Astrocyte (in vitro differentiated cells and primary cell): ENCODE measurements around the gene H3-3A. TPM values are rescaled to one million over a fixed set of nuclear protein-coding genes. Genes with fewer than 3 reads are reported as not detected.

ENCODE experiments used
- DNase-seq: peaks from one replicate; pipeline ENCODE4 v3.0.0-alpha.2; 2010; ENCODE audit warnings: low read depth
- FAIRE-seq: peaks from 2 replicates; lab custom pipeline; 2011; peaks lifted over from hg19 to GRCh38; lab: Jason Lieb, UNC
- H2AFZ ChIP-seq: 2 replicates; pipeline ENCODE4 v1.6.0; 2012; ENCODE audit warnings: low read depth, low read length, inconsistent platforms
- H3K27ac ChIP-seq: 2 replicates; pipeline ENCODE4 v1.5.1; 2011; ENCODE audit warnings: low read depth, low read length, inconsistent platforms
- H3K27me3 ChIP-seq: 2 replicates; pipeline ENCODE4 v1.6.0; 2011; ENCODE audit warnings: low read length, inconsistent platforms; ENCODE audit not compliant: insufficient read depth
- H3K36me3 ChIP-seq: 2 replicates; pipeline ENCODE4 v1.5.1; 2011; ENCODE audit warnings: low read length, inconsistent platforms; ENCODE audit not compliant: insufficient read depth
- H3K4me1 ChIP-seq: 2 replicates; pipeline ENCODE4 v1.5.1; 2011; ENCODE audit warnings: low read length, inconsistent platforms; ENCODE audit not compliant: insufficient read depth
- H3K4me2 ChIP-seq: 2 replicates; pipeline ENCODE4 v1.6.0; 2012; ENCODE audit warnings: low read length, inconsistent platforms
- H3K4me3 ChIP-seq: 2 replicates; pipeline ENCODE4 v1.5.1; 2011; ENCODE audit warnings: low read depth, mild to moderate bottlenecking, low read length, inconsistent platforms; ENCODE audit not compliant: insufficient read depth
- H3K79me2 ChIP-seq: 2 replicates; pipeline ENCODE4 v1.6.0; 2012; ENCODE audit warnings: mild to moderate bottlenecking, low read length, inconsistent platforms; ENCODE audit not compliant: insufficient read depth
- H3K9ac ChIP-seq: 2 replicates; pipeline ENCODE4 v1.6.0; 2012; ENCODE audit warnings: mild to moderate bottlenecking, low read length, inconsistent platforms
- H3K9me3 ChIP-seq: 2 replicates; pipeline ENCODE4 v1.5.1; 2012; ENCODE audit warnings: low read depth, mild to moderate bottlenecking, low read length, inconsistent platforms; ENCODE audit not compliant: insufficient read depth
- H4K20me1 ChIP-seq: 2 replicates; pipeline ENCODE4 v1.6.0; 2012; ENCODE audit warnings: low read length, inconsistent platforms; ENCODE audit not compliant: insufficient read depth
- H3K27ac Mint-ChIP-seq: one replicate; pipeline ENCODE4 v1.8.0; 2021; ENCODE audit warnings: mild to moderate bottlenecking, mixed read lengths; ENCODE audit not compliant: unreplicated experiment
- H3K27me3 Mint-ChIP-seq: one replicate; pipeline ENCODE4 v1.8.0; 2021; ENCODE audit warnings: low read depth, mixed read lengths; ENCODE audit not compliant: unreplicated experiment
- H3K36me3 Mint-ChIP-seq: one replicate; pipeline ENCODE4 v1.8.0; 2021; ENCODE audit warnings: low read depth, mixed read lengths; ENCODE audit not compliant: unreplicated experiment
- H3K4me1 Mint-ChIP-seq: one replicate; pipeline ENCODE4 v1.8.0; 2021; ENCODE audit warnings: low read depth, mixed read lengths; ENCODE audit not compliant: unreplicated experiment
- H3K4me3 Mint-ChIP-seq: one replicate; pipeline ENCODE4 v1.8.0; 2021; ENCODE audit warnings: mild to moderate bottlenecking, moderate library complexity, mixed read lengths; ENCODE audit not compliant: unreplicated experiment
- H3K9me3 Mint-ChIP-seq: one replicate; pipeline ENCODE4 v1.8.0; 2021; ENCODE audit warnings: mild to moderate bottlenecking, mixed read lengths; ENCODE audit not compliant: unreplicated experiment
- CTCF ChIP-seq: IDR thresholded peaks from 2 replicates; pipeline ENCODE4 v1.5.1; 2011; ENCODE audit warnings: low read depth, mild to moderate bottlenecking, inconsistent platforms, low read length, moderate library complexity; ENCODE audit not compliant: insufficient read depth
- EZH2 ChIP-seq: IDR thresholded peaks from 2 replicates; pipeline ENCODE4 v1.6.1; 2012; ENCODE audit warnings: mild to moderate bottlenecking, low read length, inconsistent platforms; ENCODE audit not compliant: insufficient read depth
- total RNA-seq: library from RNA; stranded (reverse); gene quantifications from 2 replicates; pipeline ENCODE4 v1.2.1, GENCODE V29; 2021

The H3-3A gene
- total RNA-seq, 1 donor from 2014 or later: 375 TPM

- TF ChIP-seq EZH2 (no peak), CTCF (no peak)
- Histone ChIP-seq H3K4me1 (peaks cover 8% of the 10 kb centered on the region), H3K27ac (no peak overlapping the region), H3K79me2 (peaks cover 58% of the 10 kb centered on the region), H2AFZ (no peak overlapping the region), H3K36me3 (peaks cover 45% of the 10 kb centered on the region), H3K9ac (no peak overlapping the region), H3K9me3 (no peaks in the 10 kb centered on the region), H3K4me2 (no peak overlapping the region), H3K27me3 (no peaks in the 10 kb centered on the region), H3K4me3 (no peak overlapping the region), H4K20me1 (peaks cover 77% of the 10 kb centered on the region)
- H3K4me3 Mint-ChIP-seq: no peak overlapping the region
- H3K9me3 Mint-ChIP-seq: no peaks in the 10 kb centered on the region
- DNase-seq: no peak
- no peak for FAIRE-seq
- H3K36me3 Mint-ChIP-seq: peaks cover 22% of the 10 kb centered on the region
- H3K27ac Mint-ChIP-seq: no peak overlapping the region
- H3K4me1 Mint-ChIP-seq: peaks cover 14% of the 10 kb centered on the region
- H3K27me3 Mint-ChIP-seq: no peaks in the 10 kb centered on the region
Observed at GRCh38 chr1:226069811-226070489, 7.4 kb downstream of the H3-3A start.

- H3K36me3 ChIP-seq: peaks cover 32% of the 10 kb centered on the region
- no peak for TF ChIP-seq EZH2
- no peak for TF ChIP-seq CTCF
- no peak overlapping the region for H3K27ac ChIP-seq
- no peaks in the 10 kb centered on the region for H3K4me1 ChIP-seq
- H3K9me3 ChIP-seq: no peaks in the 10 kb centered on the region
- H3K9ac ChIP-seq: no peak overlapping the region
- Mint-ChIP-seq H3K36me3 (peaks cover 22% of the 10 kb centered on the region), H3K4me1 (peaks cover 5% of the 10 kb centered on the region), H3K4me3 (no peak overlapping the region), H3K27me3 (no peaks in the 10 kb centered on the region), H3K27ac (no peak overlapping the region), H3K9me3 (no peaks in the 10 kb centered on the region)
- H3K27me3 ChIP-seq: no peaks in the 10 kb centered on the region
- H3K79me2 ChIP-seq: peaks cover 34% of the 10 kb centered on the region
- H3K4me2 ChIP-seq: no peak overlapping the region
- H4K20me1 ChIP-seq: peaks cover 53% of the 10 kb centered on the region
- DNase-seq (no peak), FAIRE-seq (no peak)
- no peak overlapping the region for H2AFZ ChIP-seq
- H3K4me3 ChIP-seq: no peak overlapping the region
Observed at GRCh38 chr1:226072347-226072746, 9.8 kb downstream of the H3-3A start.

- H3K4me2 ChIP-seq: no peak overlapping the region
- DNase-seq (no peak), FAIRE-seq (no peak)
- H2AFZ ChIP-seq: no peak overlapping the region
- no peaks in the 10 kb centered on the region for H3K9me3 Mint-ChIP-seq
- H3K4me3 Mint-ChIP-seq: no peak overlapping the region
- H3K9ac ChIP-seq: no peak overlapping the region
- H3K4me1 Mint-ChIP-seq: peaks cover 5% of the 10 kb centered on the region
- peaks cover 24% of the 10 kb centered on the region for H3K79me2 ChIP-seq
- H3K4me3 ChIP-seq: no peak overlapping the region
- no peak overlapping the region for H3K27ac ChIP-seq
- H3K4me1 ChIP-seq: no peaks in the 10 kb centered on the region
- H3K27me3 Mint-ChIP-seq: no peaks in the 10 kb centered on the region
- H3K9me3 ChIP-seq: no peaks in the 10 kb centered on the region
- peaks cover 43% of the 10 kb centered on the region for H4K20me1 ChIP-seq
- peak overlapping the region; percentile 58 for H3K27ac Mint-ChIP-seq
- H3K36me3 Mint-ChIP-seq: peaks cover 17% of the 10 kb centered on the region
- no peaks in the 10 kb centered on the region for H3K27me3 ChIP-seq
- H3K36me3 ChIP-seq: peaks cover 24% of the 10 kb centered on the region
- no peak for TF ChIP-seq CTCF
- TF ChIP-seq EZH2: no peak
Observed at GRCh38 chr1:226073184-226073950, 10.9 kb downstream of the H3-3A start.
